NCI-H1105 treated with DMSO at 0.1 percent for 48 hours (cell line): ENCODE results near the gene MAMDC4.
"Not testable (repeated sequence)": the region's sequence is repeated elsewhere in the genome, so short reads cannot be mapped to it uniquely, and the experiment has no call there.

ENCODE experiments used
- DNase-seq: peaks from one replicate; lab custom pipeline; 2025; lab: John Stamatoyannopoulos, UW

The MAMDC4 gene

GRCh38 chr9:136851941-136852663, at the start of gene MAMDC4:
Gene MAMDC4 (plus strand): TSS chr9:136852346. CDS start chr9:136852417, 71 bp downstream.
- no peak for DNase-seq

DNA sequence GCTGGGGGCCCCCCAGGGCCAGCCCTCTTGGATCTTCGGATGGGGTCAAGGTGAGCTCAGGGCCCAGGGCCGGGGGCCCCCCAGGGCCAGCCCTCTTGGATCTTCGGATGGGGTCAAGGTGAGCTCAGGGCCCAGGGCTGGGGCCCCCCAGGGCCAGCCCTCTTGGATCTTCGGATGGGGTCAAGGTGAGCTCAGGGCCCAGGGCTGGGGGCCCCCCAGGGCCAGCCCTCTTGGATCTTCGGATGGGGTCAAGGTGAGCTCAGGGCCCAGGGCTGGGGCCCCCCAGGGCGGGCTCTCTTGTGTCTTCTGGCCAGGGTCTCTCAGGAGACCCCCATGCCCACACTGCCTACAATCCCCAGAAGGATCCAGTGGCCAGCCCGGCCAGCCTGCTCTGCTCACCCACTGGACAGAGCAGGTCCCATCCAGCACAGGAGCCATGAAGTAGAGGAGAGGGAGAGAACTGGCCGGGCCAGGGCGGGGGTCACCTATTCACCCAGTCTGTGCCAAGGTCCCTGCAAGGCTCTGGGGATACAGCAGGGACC, 49.1 kb upstream of the MAMDC4 start:
- DNase-seq: not testable (repeated sequence)

DNA sequence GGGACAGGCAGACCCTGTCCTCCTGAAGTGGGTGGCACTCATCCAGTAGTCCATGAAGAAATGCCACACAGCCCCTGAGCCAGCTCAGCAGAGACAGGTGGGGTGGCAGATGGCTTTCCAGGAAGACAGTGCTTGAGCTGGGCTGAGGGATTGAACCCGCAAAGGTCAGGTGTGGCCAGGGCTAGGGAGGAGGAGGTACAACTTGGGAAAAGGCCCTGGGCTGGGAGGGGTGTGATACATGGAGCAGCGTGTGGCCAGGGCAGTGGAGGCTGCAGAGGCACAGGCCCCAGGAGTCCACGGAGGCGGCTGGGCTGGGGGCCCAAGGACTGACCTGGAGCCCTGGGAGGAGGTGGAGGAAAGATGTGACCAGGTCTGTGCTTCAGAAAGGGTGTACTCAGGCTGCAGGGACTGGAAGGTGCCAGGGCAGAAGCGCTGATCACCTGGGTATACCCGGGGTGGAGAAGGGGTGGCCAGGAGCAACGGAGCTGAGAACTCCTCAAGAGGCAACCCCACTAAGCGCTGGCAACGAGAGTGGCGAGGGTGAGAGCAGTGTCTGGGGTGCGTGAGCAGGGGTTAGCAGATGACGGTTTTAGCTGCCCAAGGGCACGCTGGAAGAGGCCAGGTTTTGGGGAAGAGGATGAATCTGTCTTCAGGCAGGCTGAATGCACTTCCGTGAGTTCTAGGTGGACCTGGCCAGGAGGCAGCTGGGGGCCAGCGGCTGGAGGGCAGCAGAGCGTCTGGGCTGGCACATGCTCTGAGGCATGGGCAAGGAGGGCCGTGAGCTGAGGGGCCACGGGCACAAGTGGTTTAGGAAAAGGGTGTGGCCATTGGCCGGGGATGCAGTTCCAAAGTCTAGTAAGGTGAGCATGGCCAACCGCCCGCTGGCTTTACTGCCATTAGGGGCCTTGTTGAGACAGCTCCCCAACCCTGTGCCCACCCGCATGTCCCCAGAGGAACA, 48.3 kb upstream of the MAMDC4 start:
- DNase-seq: no peak

DNA sequence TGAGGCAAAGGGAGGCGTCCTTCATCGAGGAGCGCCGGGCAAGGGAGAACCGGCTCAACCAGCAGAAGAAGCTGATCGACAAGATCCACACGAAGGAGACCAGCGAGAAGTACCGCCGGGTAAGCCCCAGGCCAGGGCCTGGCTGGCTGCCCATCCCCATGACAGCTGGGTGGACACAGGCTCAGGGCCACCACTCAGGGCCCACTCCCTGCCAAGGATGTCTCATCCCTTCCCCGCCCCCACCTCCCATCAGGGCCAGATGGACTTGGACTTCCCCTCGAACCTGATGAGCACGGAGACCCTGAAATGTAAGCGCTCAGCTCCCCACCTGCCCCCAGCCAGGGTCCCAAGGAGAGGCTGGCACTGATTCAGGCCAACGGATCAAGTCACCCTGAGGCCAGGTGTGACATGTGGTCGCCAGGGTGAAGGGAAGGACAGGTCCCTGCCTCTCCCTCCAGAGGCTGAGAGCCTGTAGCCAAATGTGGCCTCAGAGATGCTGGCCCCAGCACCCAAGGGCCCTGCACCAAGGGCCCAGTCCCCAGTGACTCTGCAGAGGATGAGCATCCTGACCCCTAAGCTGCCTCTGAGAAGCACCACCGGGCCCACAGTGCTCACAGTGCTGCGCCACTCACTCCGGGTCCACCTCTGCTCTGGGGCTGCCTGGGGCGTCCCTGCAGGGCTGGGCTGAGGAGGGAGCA, 47.5 kb upstream of the MAMDC4 start:
- DNase-seq: no peak

- no peak for DNase-seq
These were observed 46.9 kb upstream of the MAMDC4 start for GRCh38 chr9:136805207-136805740.

GRCh38 chr9:136806067-136806466, 46.1 kb upstream of the MAMDC4 start:
- DNase-seq: no peak

DNA sequence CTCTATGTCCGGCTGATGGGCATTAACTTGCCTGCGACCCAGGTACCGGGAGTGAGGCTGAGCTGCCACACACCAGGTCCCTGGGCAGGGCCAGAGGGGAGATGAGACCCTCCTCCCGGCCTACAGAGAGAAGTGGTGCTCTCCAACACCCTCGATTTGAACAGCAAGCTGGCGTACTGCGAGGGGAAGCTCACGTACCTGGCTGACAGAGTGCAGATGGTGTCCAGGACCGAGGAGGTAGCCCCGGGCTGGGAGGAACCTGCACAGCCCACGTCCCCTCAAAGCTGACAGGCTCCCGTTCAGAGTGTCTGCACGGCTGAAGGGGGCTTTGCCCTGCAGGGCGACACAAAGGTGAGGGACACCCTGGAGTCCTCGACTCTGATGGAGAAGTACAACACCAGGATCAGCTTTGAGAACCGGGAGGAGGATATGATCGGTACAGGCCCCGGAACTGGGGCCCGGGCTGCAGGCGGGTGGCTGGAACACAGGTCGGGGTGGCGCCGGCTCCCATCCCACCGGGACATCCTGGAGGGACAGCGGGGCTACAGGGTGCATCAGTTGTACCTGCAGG, 45.4 kb upstream of the MAMDC4 start:
- DNase-seq: no peak

DNA sequence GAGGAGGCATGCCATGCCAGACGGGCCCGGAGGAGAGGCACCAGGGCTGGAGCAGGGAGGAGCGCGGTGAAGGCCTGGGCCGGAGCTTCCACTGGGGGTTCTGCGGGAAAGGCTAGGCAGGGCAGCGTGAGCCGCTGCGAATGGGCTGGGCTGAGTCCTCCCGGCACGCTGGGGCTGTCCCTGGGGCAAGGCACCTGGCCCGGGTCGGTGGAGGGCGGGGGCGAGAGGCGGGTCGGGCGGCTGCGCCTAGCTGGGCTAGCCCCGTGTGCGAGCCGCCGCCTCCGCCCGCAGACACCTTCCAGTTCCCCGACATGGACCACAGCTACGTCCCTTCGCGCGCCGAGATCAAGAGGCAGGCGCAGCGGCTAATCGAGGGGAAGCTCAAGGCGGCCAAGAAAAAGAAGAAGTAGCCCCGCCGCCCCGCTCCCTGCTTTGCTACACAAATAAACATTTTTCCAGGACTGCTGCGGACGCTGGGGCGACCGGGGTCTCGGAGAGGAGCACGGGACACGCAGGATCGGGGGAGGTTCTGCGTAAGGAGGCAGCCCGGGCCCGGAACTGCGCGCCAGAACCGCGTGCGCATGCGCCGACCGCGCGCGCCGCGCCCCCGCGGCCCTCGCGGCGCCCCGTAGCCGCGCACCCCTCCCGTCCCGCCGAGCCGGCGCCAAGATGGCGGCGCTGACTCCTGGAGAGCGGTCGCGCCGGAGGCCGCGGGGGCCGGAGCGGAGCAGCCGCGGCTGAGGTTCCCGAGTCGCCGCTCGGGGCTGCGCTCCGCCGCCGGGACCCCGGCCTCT, 44.7 kb upstream of the MAMDC4 start, which contains the start of gene RABL6:
Gene RABL6, plus strand, starts transcription at position 668 of the 794 bp plus-strand sequence. CDS start 249 bp downstream, outside the sequence.
- DNase-seq: peak; percentile 67

DNA sequence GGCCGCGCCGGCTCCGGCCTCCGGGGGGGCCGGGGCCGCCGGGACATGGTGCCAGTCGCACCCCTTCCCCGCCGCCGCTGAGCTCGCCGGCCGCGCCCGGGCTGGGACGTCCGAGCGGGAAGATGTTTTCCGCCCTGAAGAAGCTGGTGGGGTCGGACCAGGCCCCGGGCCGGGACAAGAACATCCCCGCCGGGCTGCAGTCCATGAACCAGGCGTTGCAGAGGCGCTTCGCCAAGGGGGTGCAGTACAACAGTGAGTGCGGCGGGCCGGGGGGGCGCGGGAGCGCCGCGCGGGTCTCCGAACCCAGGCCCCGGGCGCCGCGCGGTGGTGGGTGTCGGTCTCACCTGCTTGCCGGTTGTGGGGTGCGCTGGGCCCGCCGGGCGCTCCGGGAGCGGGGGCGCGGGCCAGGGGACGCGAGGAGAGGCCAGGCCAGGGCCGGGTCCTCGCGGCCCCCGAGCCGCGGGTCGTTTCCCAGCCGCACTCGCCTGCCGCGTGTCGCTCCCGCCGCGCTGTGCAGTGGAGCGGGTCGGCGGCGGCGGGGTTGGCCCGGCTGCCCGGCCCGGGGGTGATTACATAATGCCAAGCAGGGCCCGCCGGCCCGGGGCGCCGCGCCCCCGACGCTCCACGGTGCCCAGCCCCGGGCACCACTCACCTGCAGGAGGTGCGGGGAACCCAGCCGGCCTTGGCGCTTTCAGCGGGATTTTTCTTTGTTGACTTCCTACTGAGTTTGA, 43.9 kb upstream of the MAMDC4 start:
- DNase-seq: no peak

- DNase-seq: no peak
These were observed 43.4 kb upstream of the MAMDC4 start for GRCh38 chr9:136808806-136809158.

- no peak for DNase-seq
These were observed 37.3 kb upstream of the MAMDC4 start for GRCh38 chr9:136814725-136815421.

GRCh38 chr9:136815422-136815782, 36.7 kb upstream of the MAMDC4 start:
- DNase-seq: no peak

- DNase-seq: no peak
These were observed 30.9 kb upstream of the MAMDC4 start for GRCh38 chr9:136820971-136821825.

DNA sequence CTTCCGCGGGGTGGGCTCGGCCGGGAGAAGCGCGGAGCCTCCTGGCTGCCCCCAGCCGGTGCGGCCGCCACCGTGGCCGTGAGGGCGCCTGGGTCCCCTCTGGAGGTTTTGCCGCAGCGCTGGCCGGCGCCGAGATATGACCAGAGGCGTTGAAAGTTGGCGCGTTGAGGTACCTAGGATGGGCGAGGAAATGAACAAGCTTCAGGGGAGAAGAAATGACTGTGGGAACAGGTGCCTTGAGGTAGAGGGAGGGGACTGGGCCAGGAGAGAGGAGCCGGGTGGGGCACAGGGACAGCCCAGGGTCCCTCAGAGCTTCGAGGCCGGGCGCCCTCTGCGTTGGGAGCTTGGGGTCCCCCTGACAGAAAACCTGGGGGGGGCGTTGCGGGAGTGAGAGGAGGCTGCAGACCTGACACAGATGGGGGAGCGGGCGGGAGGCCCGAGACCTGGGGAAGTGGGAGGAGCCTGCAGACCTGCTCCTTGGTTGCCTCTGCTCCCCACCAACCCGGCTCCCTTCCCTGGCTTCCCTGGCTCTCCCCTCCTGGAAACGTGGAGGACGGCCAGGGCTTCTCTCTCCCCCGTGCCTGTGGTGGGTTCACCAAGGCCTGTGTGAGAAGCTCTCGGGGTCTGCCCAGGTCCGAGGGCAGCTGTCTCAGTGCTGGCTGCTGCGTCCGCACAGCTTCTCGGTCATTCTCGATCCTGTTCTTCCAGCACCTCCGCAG, 30.2 kb upstream of the MAMDC4 start:
- no peak for DNase-seq

- no peak for DNase-seq
These were observed 28.8 kb upstream of the MAMDC4 start for GRCh38 chr9:136823136-136824046.

GRCh38 chr9:136824496-136825225, 27.5 kb upstream of the MAMDC4 start:
- DNase-seq: no peak
